LNCaP clone FGC (cell line): ENCODE measurements around the gene TPM1.

Source experiments
- DNase-seq: peaks from one replicate; pipeline ENCODE4 v3.0.0-alpha.2; 2011; ENCODE audit warnings: low read depth
- H3K4me3 ChIP-seq: 2 replicates; pipeline ENCODE4 v1.5.1; 2011; ENCODE audit warnings: mild to moderate bottlenecking, low read depth, low read length, control low read depth
- TF ChIP-seq, protein P1 (sequence below): IDR thresholded peaks from 2 replicates; pipeline ENCODE4 v1.5.1; 2012; ENCODE audit warnings: mild to moderate bottlenecking; ENCODE audit not compliant: control insufficient read depth, insufficient read depth; ENCODE audit errors: extremely low read depth

The TPM1 gene

DNA sequence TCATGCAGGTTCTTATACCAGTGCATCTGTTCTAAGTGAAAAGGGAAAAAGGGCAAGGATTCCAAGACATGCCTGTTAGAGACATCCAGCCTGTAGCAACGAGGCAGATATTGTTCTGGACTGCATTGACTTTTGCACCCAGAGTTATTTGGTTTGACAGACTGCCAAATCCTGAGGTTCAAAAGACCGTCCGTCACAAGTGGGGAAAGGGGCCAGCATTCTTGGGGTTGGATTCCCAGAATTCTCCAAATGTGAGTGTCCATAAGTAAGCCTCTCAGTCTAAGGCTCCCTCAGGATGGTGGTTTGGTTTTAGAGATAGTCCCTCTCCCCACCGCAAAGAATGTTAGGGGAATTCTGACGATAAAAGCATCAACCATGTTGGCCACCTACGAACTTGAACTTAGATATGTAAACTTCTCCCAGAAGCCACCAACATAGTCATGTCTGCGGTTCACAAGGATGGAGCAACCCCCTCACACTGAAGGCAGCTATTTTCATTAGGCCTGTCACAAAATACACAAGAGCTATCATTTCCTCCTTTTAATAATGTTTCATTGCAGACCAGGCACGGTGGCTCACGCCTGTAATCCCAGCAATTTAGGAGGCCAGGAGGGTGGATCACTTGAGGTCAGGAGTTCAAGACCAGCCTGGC, 65.5 kb downstream of the TPM1 start:
- TF ChIP-seq, protein P1, sequence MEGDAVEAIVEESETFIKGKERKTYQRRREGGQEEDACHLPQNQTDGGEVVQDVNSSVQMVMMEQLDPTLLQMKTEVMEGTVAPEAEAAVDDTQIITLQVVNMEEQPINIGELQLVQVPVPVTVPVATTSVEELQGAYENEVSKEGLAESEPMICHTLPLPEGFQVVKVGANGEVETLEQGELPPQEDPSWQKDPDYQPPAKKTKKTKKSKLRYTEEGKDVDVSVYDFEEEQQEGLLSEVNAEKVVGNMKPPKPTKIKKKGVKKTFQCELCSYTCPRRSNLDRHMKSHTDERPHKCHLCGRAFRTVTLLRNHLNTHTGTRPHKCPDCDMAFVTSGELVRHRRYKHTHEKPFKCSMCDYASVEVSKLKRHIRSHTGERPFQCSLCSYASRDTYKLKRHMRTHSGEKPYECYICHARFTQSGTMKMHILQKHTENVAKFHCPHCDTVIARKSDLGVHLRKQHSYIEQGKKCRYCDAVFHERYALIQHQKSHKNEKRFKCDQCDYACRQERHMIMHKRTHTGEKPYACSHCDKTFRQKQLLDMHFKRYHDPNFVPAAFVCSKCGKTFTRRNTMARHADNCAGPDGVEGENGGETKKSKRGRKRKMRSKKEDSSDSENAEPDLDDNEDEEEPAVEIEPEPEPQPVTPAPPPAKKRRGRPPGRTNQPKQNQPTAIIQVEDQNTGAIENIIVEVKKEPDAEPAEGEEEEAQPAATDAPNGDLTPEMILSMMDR, result no peak
- H3K4me3 ChIP-seq, result no peak overlapping the region

DNA sequence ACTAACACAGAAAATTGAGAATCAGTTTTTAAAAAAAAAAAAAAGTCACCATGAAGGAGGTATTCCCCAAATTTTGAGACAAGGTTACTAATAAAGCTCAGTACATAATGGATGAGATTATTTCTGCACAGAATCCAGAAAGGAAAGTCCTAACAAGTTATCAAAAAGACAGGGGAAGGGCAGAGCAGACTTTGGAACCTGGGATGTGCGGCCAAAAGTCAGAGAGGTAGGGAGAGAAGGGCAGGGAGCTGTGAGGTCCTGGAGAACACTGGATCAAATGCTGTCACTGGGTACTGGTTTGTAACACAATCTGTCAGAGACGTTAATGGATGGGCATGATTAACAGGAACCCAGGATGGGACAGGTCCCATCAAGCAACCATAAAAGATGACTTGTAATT, 67.0 kb downstream of the TPM1 start:
- TF ChIP-seq, protein P1, result no peak
- DNase-seq, result no peak

More for the DNA sequence above, 65.5 kb downstream of the TPM1 start:
- DNase-seq, result no peak

DNA sequence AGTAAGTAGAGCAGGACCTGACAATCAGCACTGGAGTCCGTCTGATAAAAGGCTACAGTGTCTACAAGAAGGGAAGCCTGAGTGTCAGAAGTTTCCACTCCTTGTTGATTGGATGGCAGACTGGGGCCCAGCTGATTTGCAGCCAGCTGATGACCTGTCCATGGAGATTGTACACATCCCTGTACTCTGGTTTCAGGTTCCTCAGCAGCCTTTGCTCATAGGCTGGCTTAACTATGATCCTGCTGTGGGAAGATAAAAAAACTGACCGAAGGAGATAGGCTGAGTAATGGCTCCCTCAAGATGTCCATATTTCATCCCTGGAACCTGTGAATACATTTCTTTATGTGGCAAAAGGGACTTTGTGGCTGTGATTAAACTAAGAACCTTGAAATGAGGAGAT, 67.4 kb downstream of the TPM1 start:
- H3K4me3 ChIP-seq, result no peak overlapping the region
- TF ChIP-seq, protein P1, result no peak
- DNase-seq, result no peak

More for the DNA sequence above, 67.0 kb downstream of the TPM1 start:
- no peak overlapping the region for H3K4me3 ChIP-seq

GRCh38 chr15:63110428-63111026, 68.0 kb downstream of the TPM1 start:
- DNase-seq, result no peak
- no peak overlapping the region for H3K4me3 ChIP-seq
- TF ChIP-seq, protein P1, result no peak

DNA sequence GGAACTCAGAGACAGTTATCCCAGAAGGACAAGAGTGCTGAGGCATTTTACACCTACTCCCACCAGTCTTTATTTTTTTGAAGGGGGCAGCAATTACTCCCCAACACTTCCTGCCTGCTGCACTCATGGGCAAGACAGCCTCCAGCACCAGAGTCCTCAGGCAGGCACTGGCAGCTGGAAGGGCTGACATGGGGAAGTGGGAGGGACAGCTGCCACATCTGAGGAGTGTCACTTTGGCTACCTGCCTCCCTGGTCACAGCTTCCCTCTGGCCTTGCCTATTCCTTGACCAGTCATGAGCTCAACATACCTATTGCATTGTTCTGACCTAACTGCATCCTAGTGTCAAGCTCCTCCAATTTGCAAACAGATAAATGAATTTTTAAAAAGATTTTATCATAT, 68.9 kb downstream of the TPM1 start:
- H3K4me3 ChIP-seq, result no peak overlapping the region
- TF ChIP-seq, protein P1, result no peak
- DNase-seq, result no peak

DNA sequence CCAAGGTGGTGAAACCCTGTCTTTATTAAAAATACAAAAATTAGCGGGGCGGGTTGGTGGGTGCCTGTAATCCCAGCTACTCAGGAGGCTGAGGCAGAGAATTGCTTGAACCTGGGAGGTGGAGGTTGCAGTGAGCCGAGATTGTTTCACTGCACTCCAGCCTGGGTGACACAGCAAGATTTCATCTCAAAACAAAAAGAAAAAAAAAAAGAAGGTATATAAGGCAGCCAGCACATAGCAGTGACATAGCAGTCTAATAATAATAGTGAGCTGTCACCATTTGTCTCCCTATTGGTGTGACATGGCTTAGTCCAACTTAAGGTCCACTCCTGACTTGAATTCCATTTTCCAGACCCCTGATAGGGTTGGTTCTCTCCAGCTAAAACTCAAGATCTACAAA, 70.3 kb downstream of the TPM1 start:
- no peak for DNase-seq
- TF ChIP-seq, protein P1, result no peak
- no peak overlapping the region for H3K4me3 ChIP-seq

DNA sequence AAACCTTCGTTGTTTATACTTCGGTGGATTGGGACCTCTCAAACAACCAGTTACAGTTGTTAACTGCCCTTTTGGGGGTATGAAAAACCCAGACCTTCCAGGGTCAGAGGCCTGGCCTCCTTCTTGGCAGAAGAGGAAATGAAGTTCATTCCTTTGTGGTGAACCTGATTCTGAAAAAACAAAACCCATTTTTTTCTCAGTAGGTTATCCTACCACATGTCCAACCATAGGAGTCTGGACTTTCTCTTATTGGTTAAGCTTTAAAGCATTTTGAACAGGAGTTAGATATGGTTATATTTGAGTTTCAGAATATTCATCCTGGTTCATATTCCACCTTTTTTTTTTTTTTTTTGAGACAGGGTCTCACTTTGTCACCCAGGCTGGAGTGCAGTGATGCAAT, 71.9 kb downstream of the TPM1 start:
- no peak for DNase-seq
- no peak overlapping the region for H3K4me3 ChIP-seq
- TF ChIP-seq, protein P1, result no peak
